ENCODE data around the gene TBC1D5. TPM values are rescaled to one million over a fixed set of nuclear protein-coding genes. Genes with fewer than 3 reads are reported as not detected.

Gene TBC1D5
- total RNA-seq, 1 experiment from 2014 or later: 33.9 TPM

GRCh38 chr3:17333446-17333845 lies 409.0 kb downstream of the TBC1D5 start:
- H3K9me3 ChIP-seq (ENCODE audit: control insufficient read depth in 1 of 2, insufficient read depth in 1 of 2, low read depth in 1 of 2, low read length in 2 of 2): no peaks in the 10 kb centered on the region
- TF ChIP-seq CBX3 (IDR thresholded peaks at IDR 0.05; ENCODE audit: low read depth) (no peak), YY1 (IDR thresholded peaks at IDR 0.05; ENCODE audit: extremely low read depth, insufficient replicate concordance, low read depth, low read length) (no peak), FOSL1 (IDR thresholded peaks at IDR 0.05; ENCODE audit: low read depth) (no peak), MAX (IDR thresholded peaks at IDR 0.05) (no peak), REST (IDR thresholded peaks at IDR 0.05; ENCODE audit: low read depth) (no peak), RAD21 (IDR thresholded peaks at IDR 0.05; ENCODE audit: low read depth) (no peak), EGR1 (IDR thresholded peaks at IDR 0.05; ENCODE audit: low read depth) (no peak), ATF3 (IDR thresholded peaks at IDR 0.05) (no peak), EZH2phosphoT487 (IDR thresholded peaks at IDR 0.05; ENCODE audit: borderline replicate concordance) (no peak), JUND (IDR thresholded peaks at IDR 0.05) (no peak), ZFX (IDR thresholded peaks at IDR 0.05) (no peak), SRF (IDR thresholded peaks at IDR 0.05; ENCODE audit: low read depth) (no peak), SP1 (IDR thresholded peaks at IDR 0.05; ENCODE audit: low read depth) (no peak), POLR2AphosphoS5 (IDR thresholded peaks at IDR 0.05; ENCODE audit: low read depth, low read length) (no peak), TCF7L2 (IDR thresholded peaks at IDR 0.05; ENCODE audit: borderline replicate concordance, extremely low read depth, insufficient read depth, insufficient read length) (no peak), ZNF274 (IDR thresholded peaks at IDR 0.05; ENCODE audit: low read depth, low read length) (no peak), POLR2A (IDR thresholded peaks at IDR 0.05; ENCODE audit: borderline replicate concordance, extremely low read depth, insufficient read depth, insufficient read length) (no peak), ELF1 (IDR thresholded peaks at IDR 0.05; ENCODE audit: borderline replicate concordance, low read depth) (no peak)
- TF ChIP-seq, protein P1, sequence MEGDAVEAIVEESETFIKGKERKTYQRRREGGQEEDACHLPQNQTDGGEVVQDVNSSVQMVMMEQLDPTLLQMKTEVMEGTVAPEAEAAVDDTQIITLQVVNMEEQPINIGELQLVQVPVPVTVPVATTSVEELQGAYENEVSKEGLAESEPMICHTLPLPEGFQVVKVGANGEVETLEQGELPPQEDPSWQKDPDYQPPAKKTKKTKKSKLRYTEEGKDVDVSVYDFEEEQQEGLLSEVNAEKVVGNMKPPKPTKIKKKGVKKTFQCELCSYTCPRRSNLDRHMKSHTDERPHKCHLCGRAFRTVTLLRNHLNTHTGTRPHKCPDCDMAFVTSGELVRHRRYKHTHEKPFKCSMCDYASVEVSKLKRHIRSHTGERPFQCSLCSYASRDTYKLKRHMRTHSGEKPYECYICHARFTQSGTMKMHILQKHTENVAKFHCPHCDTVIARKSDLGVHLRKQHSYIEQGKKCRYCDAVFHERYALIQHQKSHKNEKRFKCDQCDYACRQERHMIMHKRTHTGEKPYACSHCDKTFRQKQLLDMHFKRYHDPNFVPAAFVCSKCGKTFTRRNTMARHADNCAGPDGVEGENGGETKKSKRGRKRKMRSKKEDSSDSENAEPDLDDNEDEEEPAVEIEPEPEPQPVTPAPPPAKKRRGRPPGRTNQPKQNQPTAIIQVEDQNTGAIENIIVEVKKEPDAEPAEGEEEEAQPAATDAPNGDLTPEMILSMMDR (IDR thresholded peaks at IDR 0.05 in 2 of 3, conservative IDR thresholded peaks at IDR 0.05 in 1 of 3; ENCODE audit: borderline replicate concordance in 1 of 3, insufficient read depth in 1 of 3, low read depth in 2 of 3, low read length in 2 of 3): no peak
- TF ChIP-seq, protein P2, sequence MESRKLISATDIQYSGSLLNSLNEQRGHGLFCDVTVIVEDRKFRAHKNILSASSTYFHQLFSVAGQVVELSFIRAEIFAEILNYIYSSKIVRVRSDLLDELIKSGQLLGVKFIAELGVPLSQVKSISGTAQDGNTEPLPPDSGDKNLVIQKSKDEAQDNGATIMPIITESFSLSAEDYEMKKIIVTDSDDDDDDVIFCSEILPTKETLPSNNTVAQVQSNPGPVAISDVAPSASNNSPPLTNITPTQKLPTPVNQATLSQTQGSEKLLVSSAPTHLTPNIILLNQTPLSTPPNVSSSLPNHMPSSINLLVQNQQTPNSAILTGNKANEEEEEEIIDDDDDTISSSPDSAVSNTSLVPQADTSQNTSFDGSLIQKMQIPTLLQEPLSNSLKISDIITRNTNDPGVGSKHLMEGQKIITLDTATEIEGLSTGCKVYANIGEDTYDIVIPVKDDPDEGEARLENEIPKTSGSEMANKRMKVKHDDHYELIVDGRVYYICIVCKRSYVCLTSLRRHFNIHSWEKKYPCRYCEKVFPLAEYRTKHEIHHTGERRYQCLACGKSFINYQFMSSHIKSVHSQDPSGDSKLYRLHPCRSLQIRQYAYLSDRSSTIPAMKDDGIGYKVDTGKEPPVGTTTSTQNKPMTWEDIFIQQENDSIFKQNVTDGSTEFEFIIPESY (IDR thresholded peaks at IDR 0.05; ENCODE audit: extremely low read depth, insufficient replicate concordance, low read length): no peak
- no peaks in the 10 kb centered on the region for H3K79me2 ChIP-seq (ENCODE audit: insufficient read depth, low read length)
- H4K20me1 ChIP-seq (ENCODE audit: insufficient read depth): 0 out of 2 replicates have a peak, but pooled peaks cover 3% of the 10 kb centered on the region
- RAD21 ChIA-PET (ENCODE audit: low non-redundant PET in 1 of 2, low total read pairs in 2 of 2, uncharacterized antibody in 2 of 2, unreplicated experiment in 2 of 2): no interaction called here
- H3K9me2 ChIP-seq (ENCODE audit: insufficient read depth): no peaks in the 10 kb centered on the region
- H2AFZ ChIP-seq (ENCODE audit: low read depth, low read length, poor library complexity, severe bottlenecking): no peak overlapping the region
- POLR2A ChIA-PET: no interaction called here
- H3K4me2 ChIP-seq (ENCODE audit: low read length): no peak overlapping the region
- H3K4me1 ChIP-seq (ENCODE audit: control insufficient read depth in 1 of 2, insufficient read depth in 2 of 2, low read length in 2 of 2): no peaks in the 10 kb centered on the region
- no peak overlapping the region for H3K27ac ChIP-seq (ENCODE audit: low read depth, low read length)
- H3K27me3 ChIP-seq (ENCODE audit: insufficient read depth, low read length): no peaks in the 10 kb centered on the region
- no peak overlapping the region for H3K4me3 ChIP-seq (replicated peaks in 1 of 2; ENCODE audit: low read depth in 1 of 2, low read length in 2 of 2)
- CTCF ChIA-PET: no interaction called here
- no peak overlapping the region for H3K9ac ChIP-seq (ENCODE audit: low read length)
- no peak for ATAC-seq
- intact Hi-C loops (cut with micrococcal nuclease): no loop called here
- H3K36me3 ChIP-seq (ENCODE audit: control insufficient read depth in 1 of 2, insufficient read depth in 2 of 2, low read length in 2 of 2): no peaks in the 10 kb centered on the region
- BruUV-seq (replicated peaks): no TSS peak
- no peak for DNase-seq (ENCODE audit: low read depth, low spot score)

Measured in HCT116 (cell line).